Measurements from ENCODE around the gene NF2.
"Not testable (repeated sequence)": the region's sequence is repeated elsewhere in the genome, so short reads cannot be mapped to it uniquely, and the experiment has no call there.

NF2 gene

GRCh38 chr22:29597871-29598683 is 5.4 kb upstream of the NF2 start:
- not testable (repeated sequence) for DNase-seq

- DNase-seq, result no peak
Observed at GRCh38 chr22:29598684-29599020, 4.8 kb upstream of the NF2 start.

GRCh38 chr22:29604076-29604360 is 585 bp downstream of the NF2 start:
- no peak for DNase-seq

GRCh38 chr22:29605527-29605850 is 2.1 kb downstream of the NF2 start:
- no peak for DNase-seq

GRCh38 chr22:29606320-29606719 is 2.9 kb downstream of the NF2 start:
- no peak for DNase-seq

- DNase-seq, result no peak
Observed at GRCh38 chr22:29607426-29607825, 4.0 kb downstream of the NF2 start.

- DNase-seq, result no peak
Observed at GRCh38 chr22:29609139-29609538, 5.7 kb downstream of the NF2 start.

GRCh38 chr22:29610780-29611179 is 7.3 kb downstream of the NF2 start:
- no peak for DNase-seq

- DNase-seq, result no peak
Observed at GRCh38 chr22:29615705-29616327, 12.4 kb downstream of the NF2 start.

GRCh38 chr22:29617922-29618629 is 14.6 kb downstream of the NF2 start:
- no peak for DNase-seq

- DNase-seq, result no peak
Observed at GRCh38 chr22:29621761-29622526, 18.5 kb downstream of the NF2 start.

- no peak for DNase-seq
Observed at GRCh38 chr22:29623059-29623458, 19.6 kb downstream of the NF2 start.

- no peak for DNase-seq
Observed at GRCh38 chr22:29623553-29624169, 20.2 kb downstream of the NF2 start.

- DNase-seq, result no peak
Observed at GRCh38 chr22:29625090-29625825, 21.8 kb downstream of the NF2 start.

GRCh38 chr22:29626497-29627195 is 23.2 kb downstream of the NF2 start:
- DNase-seq, result no peak

GRCh38 chr22:29627196-29627535 is 23.7 kb downstream of the NF2 start:
- DNase-seq, result no peak

GRCh38 chr22:29628996-29629902 is 25.8 kb downstream of the NF2 start:
- no peak for DNase-seq

- no peak for DNase-seq
Observed at GRCh38 chr22:29629903-29630516, 26.6 kb downstream of the NF2 start.

- DNase-seq, result no peak
Observed at GRCh38 chr22:29630987-29631386, 27.6 kb downstream of the NF2 start.

GRCh38 chr22:29631725-29632124 is 28.3 kb downstream of the NF2 start:
- no peak for DNase-seq
